Activated gamma-delta T cell treated with Interleukin-2 at 50 U/mL for 16 hours (primary cell): ENCODE data around the gene SPEF2.
A peak's percentile ranks its signal among the peaks of the same experiment; 100 is the strongest.

Experiments
- DNase-seq: peaks from one replicate; pipeline ENCODE4 v3.0.0-alpha.2; 2020

The SPEF2 gene

DNA sequence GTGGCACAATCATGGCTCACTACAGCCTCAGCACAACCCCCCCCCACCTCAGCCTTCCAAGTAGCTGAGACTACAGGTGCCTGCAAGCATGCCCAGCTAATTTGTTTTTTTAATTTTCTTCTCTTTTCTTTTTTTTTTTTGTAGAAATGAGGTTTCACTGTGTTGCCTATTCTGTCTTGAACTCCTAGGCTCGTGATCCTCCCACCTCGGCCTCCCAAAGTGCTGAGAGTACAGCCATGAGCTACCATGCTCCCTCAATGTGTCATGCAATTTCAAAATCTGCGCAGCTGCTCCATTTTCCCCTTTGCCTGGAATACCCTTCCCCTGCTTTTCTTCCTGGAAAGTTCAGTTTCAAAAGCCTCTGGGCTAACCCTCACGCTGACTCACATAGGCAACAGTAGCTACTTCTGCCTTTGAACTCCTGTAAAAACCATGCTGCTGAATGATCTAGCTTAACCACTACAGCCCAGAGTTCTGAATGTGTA lies 168.0 kb downstream of the SPEF2 start:
- DNase-seq, result no peak

DNA sequence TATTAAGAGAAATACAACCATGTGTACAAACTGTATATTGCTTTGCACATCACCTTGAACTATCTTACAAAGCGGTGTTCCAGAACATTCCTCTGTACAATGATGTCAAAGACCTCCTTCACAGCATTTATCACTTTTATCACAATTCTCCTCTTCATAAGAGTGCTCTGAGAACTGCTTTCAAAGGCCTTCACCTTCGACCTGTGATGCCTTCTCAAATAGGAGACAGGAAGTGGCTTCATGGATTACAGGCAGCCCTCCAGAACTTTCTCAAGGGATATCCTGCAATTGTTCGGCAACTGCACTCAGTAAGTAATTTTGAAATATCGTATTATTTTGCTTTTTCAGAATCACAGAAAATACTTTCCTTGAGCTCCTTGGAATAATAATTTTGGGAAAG lies 171.1 kb downstream of the SPEF2 start:
- DNase-seq, result no peak

DNA sequence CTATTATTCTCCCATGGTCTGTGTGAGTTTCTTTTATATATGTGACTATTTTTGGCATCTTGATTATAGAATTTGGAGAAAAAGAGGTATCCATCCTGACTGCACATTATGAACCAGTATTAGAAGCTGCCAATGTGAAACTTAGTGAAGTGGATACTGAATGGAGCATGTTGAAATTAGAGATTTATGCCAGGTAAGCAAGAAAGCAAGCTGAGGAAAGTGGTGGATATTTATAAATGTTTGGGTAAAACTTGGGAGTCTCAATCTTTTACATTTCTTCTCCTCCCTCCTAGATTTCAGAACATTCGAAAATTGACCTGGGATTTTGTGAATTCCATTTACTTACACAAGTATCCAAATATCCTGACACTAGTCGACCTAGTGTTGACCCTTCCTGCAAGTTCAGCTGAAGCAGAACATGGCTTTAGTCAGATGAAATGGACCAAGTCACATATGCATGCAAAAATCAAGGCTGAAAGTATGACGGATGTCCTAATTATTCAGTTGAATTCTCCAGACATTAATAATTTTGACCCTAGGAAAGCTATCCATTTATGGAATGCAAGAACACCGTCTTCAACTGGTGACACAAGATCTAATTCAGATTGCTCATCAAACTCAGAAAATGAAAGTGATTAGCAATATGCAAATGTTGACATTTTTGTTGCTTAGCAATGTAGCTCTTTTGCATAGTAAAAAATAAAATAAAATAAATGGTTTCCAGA lies 172.2 kb downstream of the SPEF2 start:
- no peak for DNase-seq

DNA sequence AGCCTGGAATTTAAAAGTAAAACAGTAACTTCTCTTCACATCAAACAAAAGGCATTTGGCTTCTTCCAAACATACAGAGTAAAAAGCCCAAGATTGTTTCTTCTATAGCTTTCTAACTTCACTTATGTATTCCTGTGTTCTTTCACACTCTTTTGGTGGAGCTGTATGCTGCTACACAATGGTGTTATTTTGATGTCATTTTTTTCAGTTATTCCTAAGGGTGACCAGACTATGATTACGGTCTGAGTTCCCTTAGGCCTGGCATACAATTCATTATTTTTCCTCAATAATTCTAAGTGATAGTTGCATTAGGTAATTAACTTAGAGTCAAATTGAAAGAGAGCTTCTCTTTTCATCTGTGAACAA lies 172.8 kb downstream of the SPEF2 start:
- DNase-seq, result no peak

DNA sequence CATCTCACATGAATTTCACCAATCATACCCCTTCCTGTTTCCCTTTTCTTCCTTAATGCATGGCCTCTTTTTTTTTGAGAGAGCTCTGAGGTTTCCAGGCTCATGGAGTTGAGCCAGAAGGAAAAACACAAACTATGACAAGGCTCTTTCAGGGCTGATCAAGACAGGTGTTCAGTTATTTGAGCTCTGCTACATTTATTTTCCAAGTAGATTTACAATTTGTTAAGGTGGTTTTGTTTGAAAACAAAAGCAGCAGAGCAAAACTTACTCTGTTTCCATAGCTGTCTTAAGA lies 176.6 kb downstream of the SPEF2 start:
- DNase-seq, result no peak

DNA sequence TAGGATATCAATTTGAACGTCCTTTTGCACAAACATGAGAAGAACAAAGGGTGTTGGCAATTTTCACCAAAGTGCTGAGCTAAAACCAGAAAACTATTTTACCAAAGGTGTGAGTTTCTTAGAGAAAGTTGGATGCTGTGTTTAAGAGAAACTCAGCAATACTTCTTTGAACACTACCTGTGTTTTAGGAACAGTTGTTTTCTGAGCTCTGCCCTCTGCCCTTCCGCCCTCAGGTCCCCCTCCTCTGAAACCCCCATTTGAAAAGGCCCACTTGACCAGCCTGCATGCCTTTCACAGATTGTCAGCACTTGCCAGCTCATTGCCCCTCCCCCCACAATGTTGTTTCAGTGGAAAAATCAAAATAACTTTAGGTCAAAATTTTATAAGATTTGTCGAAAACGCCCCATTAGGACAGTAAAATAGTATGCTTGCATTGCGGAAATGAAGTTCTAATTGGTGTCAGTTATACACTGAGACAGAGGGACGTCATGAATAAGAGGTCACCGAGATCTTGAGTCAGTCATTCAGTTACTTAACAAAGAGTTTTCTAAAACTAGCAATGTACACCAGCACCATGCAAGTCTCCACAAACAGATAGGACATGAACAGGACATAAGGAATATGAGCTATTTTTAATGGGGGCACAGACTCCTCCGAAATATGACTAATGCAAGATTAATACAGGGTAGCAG lies 177.2 kb downstream of the SPEF2 start:
- DNase-seq, result no peak

DNA sequence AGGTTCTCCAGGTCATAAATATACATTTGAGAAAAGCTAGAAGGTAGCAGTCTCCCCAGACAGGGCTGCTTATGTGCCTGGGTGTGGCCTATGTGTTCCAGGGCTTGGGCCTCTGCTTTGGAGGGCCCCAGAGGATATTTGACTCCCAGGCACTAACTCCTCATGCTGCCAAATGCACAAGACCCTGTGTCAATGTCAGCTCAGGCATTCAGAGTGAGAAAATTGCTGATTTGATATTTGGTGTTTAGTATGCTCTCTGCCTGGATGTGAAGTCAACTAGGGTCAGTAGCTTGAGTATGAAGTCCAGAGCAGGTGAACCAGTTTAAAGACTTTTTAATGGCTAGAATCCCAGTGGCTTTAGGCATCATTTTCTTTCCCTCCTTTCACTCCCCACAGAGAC lies 181.5 kb downstream of the SPEF2 start:
- DNase-seq, result no peak

DNA sequence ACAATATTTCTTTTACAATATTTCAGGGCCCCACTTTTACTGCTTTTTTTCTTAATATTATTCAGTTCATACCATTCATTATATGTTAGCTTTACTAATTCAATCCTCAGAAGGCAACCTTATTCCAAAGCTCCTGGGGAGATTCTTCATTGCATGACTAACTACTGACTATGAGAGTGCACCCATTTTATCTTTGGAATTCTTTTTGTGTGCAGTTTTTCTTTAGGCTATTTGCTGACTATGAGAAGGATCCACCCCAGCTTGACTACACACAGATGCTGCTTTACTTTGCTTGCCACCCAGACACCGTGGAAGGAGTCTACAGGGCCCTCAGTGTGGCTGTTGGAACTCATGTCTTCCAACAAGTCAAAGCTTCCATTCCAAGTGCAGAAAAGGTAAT lies 182.1 kb downstream of the SPEF2 start:
- no peak for DNase-seq

DNA sequence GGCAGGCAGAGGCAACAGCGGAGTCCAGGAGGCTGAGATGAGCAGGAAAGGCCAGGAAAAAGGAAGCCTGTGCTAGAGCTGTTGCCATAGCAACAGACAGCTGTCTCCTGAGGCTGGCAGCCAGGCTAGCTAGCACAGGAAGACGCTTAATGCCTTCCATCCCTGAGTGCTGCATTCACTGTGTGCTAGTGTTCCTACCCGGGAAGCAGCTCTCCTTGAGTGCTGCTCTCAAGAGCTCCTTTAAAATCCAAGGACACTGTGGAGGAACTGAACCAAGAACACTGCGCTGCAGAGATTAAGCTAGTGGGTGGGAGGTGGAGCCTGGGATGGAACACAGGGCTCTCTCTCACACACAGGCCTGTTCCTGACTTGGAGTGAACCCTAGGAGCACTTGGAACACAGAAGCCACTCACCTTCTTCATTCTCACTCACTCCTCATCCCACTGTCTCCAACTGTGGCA lies 185.6 kb downstream of the SPEF2 start:
- no peak for DNase-seq

DNA sequence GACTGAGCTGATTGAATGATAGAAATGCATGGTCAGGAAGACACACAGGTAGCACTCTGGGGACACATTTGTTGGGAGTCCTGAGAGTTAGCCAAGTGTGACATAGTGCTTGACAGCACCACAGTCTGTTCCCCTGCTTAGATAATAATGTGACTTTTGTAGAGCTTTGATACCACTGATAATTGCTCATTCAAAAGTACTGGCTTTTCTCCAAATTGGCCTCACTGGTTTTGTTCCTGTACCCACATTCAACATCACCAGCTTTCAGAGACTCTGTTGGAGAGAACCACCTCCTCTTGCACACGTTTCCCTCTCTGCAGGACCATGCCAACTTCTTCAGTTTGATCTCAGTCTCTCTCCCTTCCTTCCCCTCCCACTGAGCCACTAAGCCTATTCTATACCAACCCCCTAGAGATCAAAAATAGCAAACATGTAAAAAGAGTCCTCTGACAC lies 186.6 kb downstream of the SPEF2 start:
- no peak for DNase-seq

DNA sequence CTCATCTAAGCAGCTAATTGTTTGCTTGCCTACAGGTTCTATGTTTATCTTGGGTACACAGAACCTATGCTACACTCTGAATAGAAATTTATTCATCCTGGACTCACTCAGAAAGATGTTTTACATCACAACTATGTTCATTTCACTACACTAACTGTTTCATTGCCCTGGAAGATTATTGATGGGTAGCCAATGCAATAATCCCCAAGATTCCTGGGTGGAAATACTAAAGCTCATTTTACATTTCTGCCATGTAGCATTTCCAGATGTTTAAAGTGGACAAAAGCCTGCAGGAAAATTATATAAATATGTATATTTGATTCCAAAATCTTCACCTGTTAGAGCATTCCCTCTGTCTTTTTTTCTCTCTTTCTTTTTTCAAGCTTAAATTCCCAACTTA lies 187.2 kb downstream of the SPEF2 start:
- no peak for DNase-seq

DNA sequence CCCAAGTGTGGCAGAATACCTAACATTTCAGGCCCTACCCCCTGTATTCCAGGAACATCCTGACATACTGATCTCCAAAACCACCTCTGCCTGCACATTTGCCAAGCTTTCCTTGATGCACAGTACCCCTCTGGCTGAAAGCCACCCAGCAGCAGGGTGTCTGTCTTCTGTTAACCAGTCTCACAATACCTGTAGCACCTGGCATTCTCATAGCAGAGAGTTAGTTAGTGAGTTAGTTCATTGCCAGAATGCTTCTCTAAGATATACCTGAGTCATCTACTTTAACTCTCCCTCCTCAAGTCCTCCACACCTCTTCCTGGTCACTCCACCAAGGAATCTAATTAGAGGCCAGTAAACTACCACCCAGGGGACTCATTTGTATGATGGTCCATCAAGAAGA lies 192.9 kb downstream of the SPEF2 start:
- no peak for DNase-seq

DNA sequence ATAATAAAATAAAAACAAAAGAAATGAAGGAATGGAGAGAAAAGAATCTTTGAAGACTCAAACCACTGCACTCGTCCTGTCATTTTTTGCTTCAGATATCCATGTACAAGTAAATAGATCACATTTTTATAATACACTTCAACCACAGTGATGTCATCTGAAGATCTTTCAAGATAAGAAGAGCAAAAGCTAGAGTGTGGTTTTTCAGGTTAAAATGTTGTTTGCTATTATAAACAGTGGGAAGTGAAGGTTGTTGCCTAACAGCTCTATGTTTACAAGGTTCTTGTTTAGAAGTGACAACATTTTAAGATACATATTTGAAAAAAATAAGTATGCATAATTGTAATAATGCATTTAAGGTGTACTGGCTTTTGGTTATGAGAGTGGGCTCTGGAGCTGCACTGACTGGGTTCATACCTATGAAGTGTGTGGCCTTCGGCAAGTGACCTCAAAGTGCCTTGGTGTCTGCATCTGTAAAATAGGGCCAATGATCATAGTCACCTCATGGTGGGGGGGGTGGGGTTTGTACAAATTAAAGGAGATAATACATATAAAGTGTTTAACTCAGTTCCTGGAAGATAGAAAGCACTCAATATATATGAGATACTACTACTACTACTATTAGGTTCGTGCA lies 193.6 kb downstream of the SPEF2 start:
- DNase-seq, result peak; percentile 35

DNA sequence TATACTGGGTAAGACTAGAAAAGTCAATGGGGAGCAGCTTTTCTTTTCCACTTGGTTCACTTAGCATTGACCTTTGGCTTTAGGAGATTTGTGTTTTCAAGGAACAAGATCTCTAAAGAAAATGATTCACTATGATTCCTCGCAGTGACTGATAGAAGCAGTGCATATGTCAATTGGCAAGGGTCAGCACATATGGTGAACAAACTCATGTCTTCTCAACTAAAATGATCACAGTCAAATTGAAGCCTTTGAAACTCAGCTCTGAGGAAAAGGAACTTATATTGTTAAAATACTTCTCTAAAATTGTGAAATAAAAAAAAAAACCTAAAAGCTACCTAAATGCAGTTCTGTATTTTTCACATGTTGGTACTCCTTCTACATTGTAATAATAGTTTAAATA lies 195.9 kb downstream of the SPEF2 start:
- no peak for DNase-seq

DNA sequence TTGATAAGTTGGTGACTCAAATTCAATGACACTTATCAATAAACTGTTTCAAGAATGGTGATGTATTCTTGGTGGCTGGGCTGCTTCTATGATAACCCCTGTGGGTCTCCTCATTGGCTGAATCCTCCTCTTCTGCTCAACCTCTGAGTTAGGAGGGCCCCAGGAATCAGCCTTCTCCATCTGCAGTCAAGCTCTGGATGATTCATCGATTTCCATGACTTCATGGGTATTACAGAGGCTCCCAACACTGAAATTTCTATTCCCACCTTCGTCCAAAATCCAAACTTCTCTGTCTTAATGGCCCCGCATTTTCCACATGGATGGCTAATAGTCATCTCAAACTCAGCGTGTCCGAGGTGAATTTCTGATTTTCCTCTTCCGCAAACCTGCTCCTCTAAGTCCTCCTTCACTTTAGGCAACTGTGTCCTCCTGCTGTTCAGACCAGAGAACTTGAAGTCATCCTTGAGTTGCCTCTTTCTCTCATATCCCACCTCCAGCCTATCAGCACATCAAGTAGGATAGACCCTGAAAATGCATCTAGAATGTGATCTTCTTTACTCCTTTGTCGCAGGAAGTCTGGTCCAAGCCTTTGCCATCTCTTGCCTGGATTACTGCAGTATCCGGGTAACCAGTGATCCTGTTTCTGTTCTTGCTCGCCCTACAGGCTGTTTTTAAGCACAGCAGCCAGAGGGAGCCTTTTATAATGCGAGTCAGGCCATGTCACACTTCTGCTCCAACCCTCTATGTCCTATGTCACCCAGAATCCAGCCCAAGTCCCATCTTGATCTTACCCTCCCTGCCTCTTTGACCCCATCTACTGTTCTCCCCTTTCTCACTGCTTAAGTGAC lies 197.7 kb downstream of the SPEF2 start:
- no peak for DNase-seq

DNA sequence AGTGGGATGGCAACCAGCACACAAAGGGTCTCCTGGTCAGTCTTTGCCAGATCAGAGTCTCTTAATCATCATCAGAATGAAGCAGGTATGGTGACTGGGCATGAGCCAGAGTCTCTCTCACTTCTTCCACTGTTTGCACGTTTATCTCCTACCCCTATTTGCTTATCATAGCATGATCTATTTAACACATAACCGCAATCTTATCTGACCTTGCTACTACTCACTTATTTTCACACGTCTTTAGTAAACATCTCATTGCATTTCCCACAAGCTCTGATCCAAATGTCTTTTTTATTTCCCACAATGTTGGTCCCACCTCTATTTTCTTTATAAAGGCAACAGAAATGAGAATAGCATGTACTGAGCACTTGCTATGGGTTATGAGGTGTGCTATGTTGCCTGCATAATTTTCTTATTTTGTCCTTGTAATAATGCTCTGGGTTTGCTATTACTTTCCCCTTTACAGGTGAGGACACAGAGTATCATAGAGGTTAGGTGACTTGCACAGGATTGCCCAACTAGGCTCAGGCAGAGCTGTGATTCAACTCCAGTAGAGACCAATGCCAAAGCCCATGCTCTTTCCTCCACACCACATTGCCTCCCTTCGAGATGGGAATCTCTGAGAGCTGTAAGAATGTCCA lies 199.3 kb downstream of the SPEF2 start:
- peak; percentile 22 for DNase-seq

DNA sequence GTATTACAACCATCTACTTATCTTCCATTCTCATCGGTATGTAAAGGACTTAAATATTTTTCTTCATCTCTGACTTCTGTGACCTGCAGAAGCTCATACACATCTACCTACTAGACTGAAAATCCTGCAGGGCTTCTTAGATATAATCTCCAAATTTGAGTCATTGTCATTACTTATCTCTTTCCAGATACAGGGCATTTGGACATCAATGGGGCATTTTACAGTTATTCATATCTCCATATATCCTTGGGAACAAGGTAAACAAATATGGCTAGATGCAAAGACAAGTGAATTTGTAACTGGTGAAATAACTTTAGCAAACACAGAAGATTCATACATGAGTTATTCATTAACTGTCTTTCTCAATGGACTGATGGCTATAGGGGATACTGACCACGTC lies 201.4 kb downstream of the SPEF2 start:
- no peak for DNase-seq

DNA sequence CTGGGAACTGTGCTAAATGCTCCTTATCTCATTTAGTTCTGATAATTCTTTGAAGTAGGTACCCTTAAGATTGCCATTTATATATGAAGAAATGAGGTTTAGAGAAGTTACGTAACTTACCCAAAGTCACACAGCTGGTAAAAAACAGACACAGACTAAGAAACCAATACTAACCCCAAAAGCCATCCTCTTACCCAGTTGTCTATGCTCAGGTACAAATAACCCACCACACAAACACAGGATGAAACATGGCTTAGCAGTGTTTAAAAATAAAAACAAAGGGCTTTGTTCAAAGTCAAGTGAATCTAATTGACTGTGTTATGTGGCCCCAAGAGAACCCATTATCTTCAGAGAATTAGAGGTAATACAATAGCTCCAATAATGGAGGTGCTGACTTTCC lies 202.0 kb downstream of the SPEF2 start:
- no peak for DNase-seq

DNA sequence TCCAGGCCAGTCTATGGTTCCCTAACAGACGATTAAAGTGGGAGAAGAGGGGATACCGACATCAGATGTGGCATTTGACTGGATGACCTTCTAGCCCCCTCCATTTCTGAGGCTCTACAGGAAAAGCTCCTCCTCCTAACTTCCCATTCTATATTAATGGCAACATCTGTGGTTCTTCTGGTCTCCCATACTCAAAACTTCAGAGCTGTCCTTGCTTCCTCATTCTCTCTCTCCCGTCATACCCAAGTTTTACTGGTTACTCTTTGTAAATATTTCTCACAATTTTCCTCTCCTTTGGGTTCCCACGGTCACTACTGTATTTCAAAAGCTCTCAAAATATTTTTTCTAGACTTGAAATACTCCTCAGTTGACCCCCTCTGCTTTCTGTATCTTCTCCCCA lies 203.1 kb downstream of the SPEF2 start:
- DNase-seq, result no peak

DNA sequence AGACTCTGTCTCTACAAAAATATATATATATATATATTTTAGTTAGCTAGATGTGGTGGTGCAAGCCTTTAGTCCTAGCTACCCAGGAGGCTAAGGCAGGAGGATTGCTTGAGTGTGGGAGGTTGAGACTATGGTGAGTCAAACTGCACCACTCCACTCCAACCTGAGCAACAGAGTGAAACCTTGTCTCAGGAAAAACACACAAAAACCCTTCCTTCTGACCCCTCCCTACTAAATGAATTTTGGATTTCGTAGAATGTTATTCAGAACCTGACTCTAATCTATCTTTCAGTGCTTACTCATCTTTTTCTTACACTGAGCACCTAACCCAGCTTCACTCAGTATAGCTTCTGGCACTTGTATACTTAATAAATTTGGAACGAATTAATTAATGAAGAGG lies 203.8 kb downstream of the SPEF2 start:
- no peak for DNase-seq

DNA sequence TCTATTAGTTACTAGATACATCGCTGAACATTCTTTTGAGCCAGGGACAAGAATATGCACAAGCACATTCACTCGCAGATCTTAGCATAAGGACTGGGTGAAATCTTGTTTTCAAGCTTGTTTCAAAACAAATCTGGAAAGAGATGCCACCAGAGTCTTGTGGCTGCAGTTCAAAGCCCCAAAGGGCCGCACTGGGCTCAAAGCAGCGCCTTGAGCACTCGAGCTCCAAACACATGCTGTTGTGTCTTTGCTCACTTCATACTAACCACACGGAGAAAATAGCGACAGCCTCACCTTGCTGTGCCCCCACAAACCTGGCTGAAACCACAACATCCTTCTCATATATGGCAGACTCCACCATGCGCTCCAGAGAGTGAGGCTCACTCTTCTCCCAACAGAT lies 204.8 kb downstream of the SPEF2 start:
- peak; percentile 55 for DNase-seq

DNA sequence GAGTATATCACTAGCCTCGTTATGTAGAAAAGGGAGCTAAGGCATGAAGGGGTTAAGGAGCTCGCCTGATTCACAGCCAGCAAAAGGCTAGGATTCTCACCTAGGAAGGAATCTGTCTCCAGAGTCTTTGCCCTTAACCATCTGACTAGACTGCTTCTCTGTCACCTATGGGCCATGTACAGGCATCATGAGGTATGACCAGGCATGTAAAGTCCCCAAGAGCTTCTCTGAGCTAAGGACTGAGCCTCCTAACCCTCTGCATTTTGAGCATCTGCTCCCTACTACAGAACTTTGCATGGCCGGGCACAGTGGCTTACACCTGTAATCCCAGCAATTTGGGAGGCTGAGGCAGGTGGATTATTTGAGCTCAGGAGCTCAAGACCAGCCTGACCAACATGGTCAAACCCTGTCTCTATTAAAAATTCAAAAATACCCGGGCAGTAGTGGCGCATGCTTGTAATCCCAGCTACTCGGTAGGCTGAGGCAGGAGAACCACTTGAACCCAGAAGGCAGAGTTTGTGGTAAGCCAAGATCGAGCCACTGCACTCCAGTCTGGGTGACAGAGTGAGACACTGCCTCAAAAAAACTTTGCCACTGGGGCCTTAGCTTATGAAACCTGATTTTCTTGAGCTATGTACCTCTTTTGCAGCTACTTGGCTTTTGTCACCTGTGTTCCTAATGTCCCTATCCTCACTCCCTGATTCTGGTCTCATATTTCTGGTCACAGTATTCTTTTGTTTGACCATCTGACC lies 205.9 kb downstream of the SPEF2 start:
- no peak for DNase-seq
